DOHH2 (cell line): ENCODE data around the gene THRB.

Experiments
- H3F3A ChIP-seq: fragments of 200-600 bp; sonication (generic), shearing (Covaris generic); 2 replicates; pipeline ENCODE4 v1.6.0; 2016; ENCODE audit warnings: antibody characterized with exemption, mild to moderate bottlenecking; ENCODE audit not compliant: control insufficient read depth, insufficient read depth
- H3K27ac ChIP-seq: fragments of 200-600 bp; sonication (generic); 2 replicates; pipeline ENCODE4 v1.5.1; 2014; ENCODE audit warnings: low read depth, mild to moderate bottlenecking, low read length, moderate library complexity
- H3K27me3 ChIP-seq: fragments of 200-600 bp; sonication (generic); 2 replicates; pipeline ENCODE4 v1.6.1; 2014; ENCODE audit warnings: mild to moderate bottlenecking, low read length, mixed read lengths; ENCODE audit not compliant: control insufficient read depth
- H3K36me3 ChIP-seq: fragments of 200-600 bp; sonication (generic); 2 replicates; pipeline ENCODE4 v1.6.1; 2014; ENCODE audit warnings: mild to moderate bottlenecking, low read length, moderate library complexity, mixed read lengths; ENCODE audit not compliant: control insufficient read depth
- H3K4me1 ChIP-seq: fragments of 200-600 bp; sonication (generic); 2 replicates; pipeline ENCODE4 v1.6.1; 2014; ENCODE audit warnings: mild to moderate bottlenecking, low read length, mixed read lengths; ENCODE audit not compliant: control insufficient read depth
- H3K4me2 ChIP-seq: fragments of 200-600 bp; sonication (generic); 2 replicates; pipeline ENCODE4 v1.6.0; 2014; ENCODE audit warnings: mild to moderate bottlenecking, low read length, moderate library complexity
- H3K4me3 ChIP-seq: fragments of 200-600 bp; sonication (generic); 2 replicates; pipeline ENCODE4 v1.5.1; 2014; ENCODE audit warnings: mild to moderate bottlenecking, low read length, mixed read lengths
- H3K79me2 ChIP-seq: fragments of 200-600 bp; sonication (generic); 2 replicates; pipeline ENCODE4 v1.6.1; 2014; ENCODE audit warnings: mild to moderate bottlenecking, low read length, mixed read lengths; ENCODE audit not compliant: control insufficient read depth
- H3K9me2 ChIP-seq: fragments of 200-600 bp; sonication (generic); replicated peaks from 2 replicates; pipeline ENCODE4 v1.6.1; 2014; ENCODE audit warnings: mild to moderate bottlenecking, low read length, mixed read lengths; ENCODE audit not compliant: control insufficient read depth
- H3K9me3 ChIP-seq: fragments of 200-600 bp; sonication (generic); 2 replicates; pipeline ENCODE4 v1.6.1; 2014; ENCODE audit warnings: antibody characterized with exemption, low read length, mixed read lengths; ENCODE audit not compliant: control insufficient read depth, insufficient read depth
- H4K20me1 ChIP-seq: fragments of 200-600 bp; sonication (generic); 2 replicates; pipeline ENCODE4 v1.6.0; 2014; ENCODE audit warnings: low read depth, mild to moderate bottlenecking, antibody characterized with exemption, low read length, moderate library complexity; ENCODE audit not compliant: control insufficient read depth, insufficient read depth
- CTCF ChIP-seq: fragments of 200-600 bp; sonication (generic); IDR thresholded peaks from one replicate; pipeline ENCODE4 v1.5.1; 2014; ENCODE audit warnings: antibody characterized with exemption, mild to moderate bottlenecking, low read depth, low read length; ENCODE audit not compliant: poor library complexity, severe bottlenecking
- EZH2phosphoT487 ChIP-seq: fragments of 200-600 bp; sonication (generic); IDR thresholded peaks from 2 replicates; pipeline ENCODE4 v1.6.1; 2017; ENCODE audit warnings: borderline replicate concordance, mild to moderate bottlenecking, antibody characterized with exemption, low read length, moderate library complexity, mixed read lengths

THRB gene

GRCh38 chr3:24513463-24513862 is 18.8 kb upstream of the THRB start:
- H3F3A ChIP-seq: no peaks in the 10 kb centered on the region
- no peaks in the 10 kb centered on the region for H3K4me1 ChIP-seq
- no peaks in the 10 kb centered on the region for H3K9me2 ChIP-seq
- no peaks in the 10 kb centered on the region for H3K9me3 ChIP-seq
- no peaks in the 10 kb centered on the region for H3K36me3 ChIP-seq
- no peaks in the 10 kb centered on the region for H3K79me2 ChIP-seq
- H3K4me3 ChIP-seq: no peak overlapping the region
- no peaks in the 10 kb centered on the region for H4K20me1 ChIP-seq
- no peak overlapping the region for H3K27ac ChIP-seq
- TF ChIP-seq CTCF (no peak), EZH2phosphoT487 (no peak)
- H3K27me3 ChIP-seq: no peaks in the 10 kb centered on the region
- H3K4me2 ChIP-seq: no peak overlapping the region

DNA sequence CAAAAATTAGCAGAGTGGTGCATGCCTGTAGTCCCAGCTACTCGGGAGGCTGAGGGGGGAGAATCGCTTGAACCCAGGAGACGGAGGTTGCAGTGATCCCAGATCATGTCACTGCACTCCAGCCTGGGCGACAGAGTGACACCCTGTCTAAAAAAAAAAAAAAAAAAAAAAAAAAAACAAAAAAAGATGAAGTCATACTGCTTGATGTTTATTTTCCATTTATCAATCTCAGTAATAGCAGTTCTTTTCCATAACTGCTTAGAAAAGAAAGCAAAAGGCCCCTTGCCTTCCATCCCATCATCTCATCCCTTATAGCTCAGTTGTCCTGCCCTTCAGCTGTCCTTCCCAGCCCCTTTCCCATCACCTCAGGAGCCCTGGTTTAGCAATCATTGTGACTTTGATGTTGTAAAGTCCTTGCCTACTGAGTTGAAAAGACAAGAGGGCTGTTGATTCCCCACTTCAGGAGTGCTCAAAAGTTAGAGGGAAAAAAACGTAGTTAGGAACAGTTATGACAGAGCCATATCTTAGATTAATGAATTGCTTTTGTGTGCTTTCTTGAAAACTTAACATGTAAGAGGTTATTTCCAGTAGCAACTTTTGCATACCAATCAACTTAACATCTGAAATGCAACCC is 18.0 kb upstream of the THRB start:
- no peaks in the 10 kb centered on the region for H3F3A ChIP-seq
- TF ChIP-seq CTCF (no peak), EZH2phosphoT487 (no peak)
- no peak overlapping the region for H3K4me2 ChIP-seq
- no peaks in the 10 kb centered on the region for H3K4me1 ChIP-seq
- H3K27ac ChIP-seq: no peak overlapping the region
- H3K36me3 ChIP-seq: no peaks in the 10 kb centered on the region
- H3K79me2 ChIP-seq: no peaks in the 10 kb centered on the region
- H3K9me2 ChIP-seq: no peaks in the 10 kb centered on the region
- H3K9me3 ChIP-seq: no peaks in the 10 kb centered on the region
- no peaks in the 10 kb centered on the region for H3K27me3 ChIP-seq
- no peaks in the 10 kb centered on the region for H4K20me1 ChIP-seq
- H3K4me3 ChIP-seq: no peak overlapping the region

GRCh38 chr3:24510030-24510648 is 15.5 kb upstream of the THRB start:
- H3K27me3 ChIP-seq: no peaks in the 10 kb centered on the region
- H4K20me1 ChIP-seq: no peaks in the 10 kb centered on the region
- no peak for TF ChIP-seq CTCF

More at GRCh38 chr3:24510030-24510648, 15.5 kb upstream of the THRB start:
- Histone ChIP-seq H3K27ac (no peak overlapping the region), H3K4me1 (no peaks in the 10 kb centered on the region), H3F3A (no peaks in the 10 kb centered on the region), H3K4me2 (no peak overlapping the region), H3K9me3 (no peaks in the 10 kb centered on the region), H3K4me3 (no peak overlapping the region), H3K79me2 (no peaks in the 10 kb centered on the region), H3K9me2 (no peaks in the 10 kb centered on the region), H3K36me3 (no peaks in the 10 kb centered on the region)
